HCT116 (cell line): ENCODE results near the gene TWSG1. TPM values are rescaled to one million over a fixed set of nuclear protein-coding genes. Genes with fewer than 3 reads are reported as not detected.

Experiments
- ATAC-seq: fragments of 200-7000 bp; cut with Tn5 transposase; 2 replicates; pipeline ENCODE4 v1.9.1; 2020; ENCODE audit warnings: mild to moderate bottlenecking, moderate library complexity
- BruUV-seq: library from RNA; stranded (reverse); fragments of 400-500 nt; replicated peaks from 2 replicates; lab custom pipeline; 2021; lab: Mats Ljungman, UMichigan
- CTCF ChIA-PET: fragments of 300-600 bp; sonication (Branson Sonifier 250); formaldehyde crosslinking; loops from one replicate; lab custom pipeline; 2021; ENCODE audit warnings: antibody characterized with exemption; lab: Charles Lee
- POLR2A ChIA-PET: fragments of 300-600, 350-600 bp; sonication (Branson Sonifier 250); formaldehyde crosslinking; loops from one replicate; lab custom pipeline; 2021; ENCODE audit warnings: antibody characterized with exemption; lab: Charles Lee
- RAD21 ChIA-PET, 2 experiments: fragments of 300-600 bp; sonication (Branson Sonifier 250); formaldehyde crosslinking; loops; one replicate each; lab custom pipeline; 2023; ENCODE audit warnings: low total read pairs in 2 of 2; ENCODE audit not compliant: uncharacterized antibody in 2 of 2, unreplicated experiment in 2 of 2, low non-redundant PET in 1 of 2; lab: Charles Lee
- DNase-seq: peaks from one replicate; pipeline ENCODE4 v3.0.0-alpha.2; 2010; ENCODE audit warnings: low read depth, low spot score
- H2AFZ ChIP-seq: fragments of 200-600 bp; shearing (Covaris generic), sonication (generic); 2 replicates; pipeline ENCODE4 v1.6.1; 2017; ENCODE audit warnings: low read depth, mixed run types, mixed read lengths, antibody characterized with exemption, low read length; ENCODE audit not compliant: poor library complexity, severe bottlenecking
- H3K27ac ChIP-seq: 2 replicates; pipeline ENCODE4 v1.5.1; 2012; ENCODE audit warnings: low read depth, low read length
- H3K27me3 ChIP-seq: fragments of 200-600 bp; sonication (generic); 2 replicates; pipeline ENCODE4 v1.6.1; 2016; ENCODE audit warnings: mixed run types, low read length, mixed read lengths; ENCODE audit not compliant: insufficient read depth
- H3K36me3 ChIP-seq, 2 experiments: fragments of 200-500 bp in 1 of 2; fragments of 200-600 bp in 1 of 2; sonication (Bioruptor generic) in 1 of 2; sonication (generic) in 1 of 2; 2 replicates each; pipeline versions ENCODE4 v1.5.1 to v1.6.1; 2014 to 2016; ENCODE audit warnings: low read length in 2 of 2, inconsistent platforms in 1 of 2, mixed read lengths in 1 of 2, mixed run types in 1 of 2; ENCODE audit not compliant: insufficient read depth in 2 of 2, control insufficient read depth in 1 of 2
- H3K4me1 ChIP-seq, 2 experiments: fragments of 200-600 bp in 1 of 2; sonication (generic) in 1 of 2; 2 replicates each; pipeline versions ENCODE4 v1.5.1 to v1.6.1; 2012 to 2017; ENCODE audit warnings: low read length in 2 of 2, inconsistent platforms in 1 of 2, mild to moderate bottlenecking in 1 of 2, mixed read lengths in 1 of 2, mixed run types in 1 of 2, moderate library complexity in 1 of 2; ENCODE audit not compliant: insufficient read depth in 2 of 2, control insufficient read depth in 1 of 2
- H3K4me2 ChIP-seq: fragments of 200-600 bp; sonication (generic); 2 replicates; pipeline ENCODE4 v1.6.1; 2017; ENCODE audit warnings: mixed run types, low read length, mixed read lengths
- H3K4me3 ChIP-seq, 2 experiments: fragments of 200-600 bp in 1 of 2; sonication (generic) in 1 of 2; replicated peaks in 1 of 2; 2 replicates each; pipeline ENCODE4 v1.5.1; 2011 to 2016; ENCODE audit warnings: low read length in 2 of 2, control low read depth in 1 of 2, low read depth in 1 of 2, mild to moderate bottlenecking in 1 of 2, mixed read lengths in 1 of 2, mixed run types in 1 of 2
- H3K79me2 ChIP-seq: fragments of 200-600 bp; sonication (generic); 2 replicates; pipeline ENCODE4 v1.6.1; 2017; ENCODE audit warnings: mild to moderate bottlenecking, mixed run types, low read length, moderate library complexity, mixed read lengths; ENCODE audit not compliant: insufficient read depth
- H3K9ac ChIP-seq: fragments of 200-600 bp; sonication (generic); 2 replicates; pipeline ENCODE4 v1.6.1; 2016; ENCODE audit warnings: low read length, mixed read lengths
- H3K9me2 ChIP-seq: fragments of 200-600 bp; sonication (generic), shearing (Covaris generic); 2 replicates; pipeline ENCODE4 v1.6.1; 2017; ENCODE audit warnings: mixed run types, mild to moderate bottlenecking, moderate library complexity; ENCODE audit not compliant: insufficient read depth
- H3K9me3 ChIP-seq, 2 experiments: fragments of 200-500 bp in 1 of 2; fragments of 200-600 bp in 1 of 2; sonication (Bioruptor generic) in 1 of 2; sonication (generic) in 1 of 2; 2 replicates each; pipeline ENCODE4 v1.6.1; 2014 to 2017; ENCODE audit warnings: low read length in 2 of 2, mixed read lengths in 2 of 2, inconsistent platforms in 1 of 2, low read depth in 1 of 2, mild to moderate bottlenecking in 1 of 2, mixed run types in 1 of 2, moderate library complexity in 1 of 2; ENCODE audit not compliant: control insufficient read depth in 1 of 2, insufficient read depth in 1 of 2
- H4K20me1 ChIP-seq: fragments of 200-600 bp; sonication (generic), shearing (Covaris generic); 2 replicates; pipeline ENCODE4 v1.6.1; 2017; ENCODE audit warnings: mixed run types, mild to moderate bottlenecking, moderate library complexity; ENCODE audit not compliant: insufficient read depth
- FOSL1 ChIP-seq: IDR thresholded peaks from 2 replicates; pipeline ENCODE4 v1.6.1; 2012; ENCODE audit warnings: low read depth
- POLR2A ChIP-seq: IDR thresholded peaks from 2 replicates; pipeline ENCODE4 v1.7.0; 2011; ENCODE audit warnings: borderline replicate concordance; ENCODE audit not compliant: insufficient read depth, insufficient read length; ENCODE audit errors: extremely low read depth
- POLR2AphosphoS5 ChIP-seq: IDR thresholded peaks from 2 replicates; pipeline ENCODE4 v1.6.1; 2011; ENCODE audit warnings: mild to moderate bottlenecking, low read depth, low read length, moderate library complexity
- REST ChIP-seq: IDR thresholded peaks from 2 replicates; pipeline ENCODE4 v1.6.1; 2012; ENCODE audit warnings: low read depth
- SP1 ChIP-seq: IDR thresholded peaks from 2 replicates; pipeline ENCODE4 v1.6.1; 2012; ENCODE audit warnings: low read depth
- SRF ChIP-seq: IDR thresholded peaks from 2 replicates; pipeline ENCODE4 v1.6.1; 2012; ENCODE audit warnings: low read depth
- TCF7L2 ChIP-seq: IDR thresholded peaks from 2 replicates; pipeline ENCODE4 v1.7.0; 2011; ENCODE audit warnings: borderline replicate concordance, inconsistent platforms; ENCODE audit not compliant: insufficient read depth, insufficient read length; ENCODE audit errors: extremely low read depth
- ZFX ChIP-seq: fragments of 450-650 bp; IDR thresholded peaks from 2 replicates; pipeline ENCODE4 v1.6.1; 2017
- ZNF274 ChIP-seq: fragments of 200-500 bp; sonication (Bioruptor generic); IDR thresholded peaks from 2 replicates; pipeline ENCODE4 v1.6.1; 2014; ENCODE audit warnings: mild to moderate bottlenecking, low read depth, low read length, inconsistent platforms
- intact Hi-C: fragments of 100-400 bp; cut with micrococcal nuclease; formaldehyde crosslinking; loops from 2 replicates; pipeline ENCODE4 v1.10.0; 2022
- total RNA-seq: library from RNA; stranded (reverse); gene quantifications from one replicate; pipeline ENCODE4 v1.2.1, GENCODE V29; 2021; ENCODE audit not compliant: unreplicated experiment

Gene TWSG1
- total RNA-seq, 1 experiment from 2014 or later = 35.7 TPM

DNA sequence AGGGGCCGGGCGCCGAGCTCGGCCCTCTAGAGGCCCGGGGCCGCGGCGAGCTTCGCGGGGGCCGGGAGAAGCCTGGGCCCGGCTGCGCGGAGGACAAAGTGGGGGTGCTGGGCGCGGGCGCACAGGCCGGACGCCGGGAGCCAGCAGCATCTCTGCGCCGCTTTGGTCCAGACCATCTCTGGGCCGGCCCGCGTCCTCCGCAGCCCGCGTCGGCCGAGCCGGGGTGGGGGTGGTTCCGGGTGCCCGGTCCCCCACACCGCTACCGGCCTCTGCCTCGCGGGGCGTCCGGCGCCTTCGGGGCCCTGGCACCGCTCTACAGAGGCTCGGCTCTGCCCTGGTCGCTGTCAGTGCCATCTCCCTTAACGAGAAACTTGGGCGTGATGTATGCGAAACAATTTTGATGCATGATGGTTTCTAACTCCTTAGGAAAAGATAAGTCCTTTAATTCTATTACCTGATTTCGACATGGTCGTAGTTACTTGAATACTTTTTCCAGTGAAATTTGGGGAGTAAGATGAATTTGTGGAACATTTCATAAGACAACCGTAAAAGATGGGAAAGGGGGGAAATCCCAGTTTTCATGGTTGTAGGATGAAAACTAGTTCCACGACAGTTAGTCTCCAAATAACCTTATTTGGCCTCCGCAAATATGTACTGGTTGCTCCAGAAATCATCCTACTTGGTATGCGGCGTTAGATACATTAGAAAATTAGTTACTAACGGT lies 562 bp downstream of the TWSG1 start:
- H3K9me2 ChIP-seq = no peaks in the 10 kb centered on the region
- DNase-seq = no peak
- peak overlapping the region; percentile 15 for H2AFZ ChIP-seq
- ChIA-PET POLR2A (no interaction called here), CTCF (interaction anchor here (0.9 to 1.3 kb wide), 4 partner anchors 10 to 181 kb away, joined by 3 to 4 read pairs (median 4); no protein-coding TSS in a partner anchor), RAD21 (no interaction called here)
- no TSS peak for BruUV-seq
- H3K4me2 ChIP-seq = peak overlapping the region; percentile 93
- ATAC-seq = peak; percentile 68
- H3K79me2 ChIP-seq = peaks cover 19% of the 10 kb centered on the region
- H3K27me3 ChIP-seq = no peaks in the 10 kb centered on the region
- H4K20me1 ChIP-seq = no peaks in the 10 kb centered on the region
- intact Hi-C loops = no loop called here
- H3K9me3 ChIP-seq = no peaks in the 10 kb centered on the region
- H3K4me1 ChIP-seq = peaks cover 2 to 13% of the 10 kb centered on the region in 2 experiments; a peak in 3 of 4 replicates
- H3K27ac ChIP-seq = peak overlapping the region; percentile 70; the same call in 1 of the 2 replicates
- peak overlapping the region; percentile 69 to 83 for H3K4me3 ChIP-seq
- peak overlapping the region; percentile 70 for H3K9ac ChIP-seq
- TF ChIP-seq POLR2AphosphoS5 (no peak), SP1 (no peak), ZFX (peak; percentile 97), POLR2A (no peak), SRF (no peak), ZNF274 (no peak), REST (no peak), TCF7L2 (peak; percentile 0), FOSL1 (no peak)
- TF ChIP-seq, all 23 proteins: peak for 2
- peaks cover 0 to 2% of the 10 kb centered on the region in 2 experiments; a peak in 1 of 4 replicates for H3K36me3 ChIP-seq
